ENCODE results near the gene OR1J2.
"Not testable (repeated sequence)": the region's sequence is repeated elsewhere in the genome, so short reads cannot be mapped to it uniquely, and the experiment has no call there.

OR1J2 gene, protein sequence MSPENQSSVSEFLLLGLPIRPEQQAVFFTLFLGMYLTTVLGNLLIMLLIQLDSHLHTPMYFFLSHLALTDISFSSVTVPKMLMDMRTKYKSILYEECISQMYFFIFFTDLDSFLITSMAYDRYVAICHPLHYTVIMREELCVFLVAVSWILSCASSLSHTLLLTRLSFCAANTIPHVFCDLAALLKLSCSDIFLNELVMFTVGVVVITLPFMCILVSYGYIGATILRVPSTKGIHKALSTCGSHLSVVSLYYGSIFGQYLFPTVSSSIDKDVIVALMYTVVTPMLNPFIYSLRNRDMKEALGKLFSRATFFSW

DNA sequence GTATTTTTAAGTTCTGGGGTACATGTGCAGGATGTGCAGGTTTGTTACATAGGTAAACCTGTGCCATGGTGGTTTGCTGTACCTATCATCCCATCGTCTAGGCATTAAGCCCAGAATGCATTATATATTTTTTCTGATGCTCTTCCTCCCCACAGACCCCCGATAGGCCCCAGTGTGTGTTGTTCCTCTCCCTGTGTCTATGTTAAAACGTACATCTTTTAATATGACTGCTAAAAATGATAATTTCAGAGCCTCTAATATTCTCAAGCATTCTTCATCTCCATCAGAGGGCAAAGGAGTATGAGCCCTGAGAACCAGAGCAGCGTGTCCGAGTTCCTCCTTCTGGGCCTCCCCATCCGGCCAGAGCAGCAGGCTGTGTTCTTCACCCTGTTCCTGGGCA is at the start of gene OR1J2:
Gene OR1J2, plus strand, starts transcription at position 301 of the 400 bp plus-strand sequence. Its CDS starts 0 bp downstream, at position 301.
- DNase-seq (ENCODE audit: extremely low spot score, insufficient read length, low read depth) (no peak), FAIRE-seq (no peak)

DNA sequence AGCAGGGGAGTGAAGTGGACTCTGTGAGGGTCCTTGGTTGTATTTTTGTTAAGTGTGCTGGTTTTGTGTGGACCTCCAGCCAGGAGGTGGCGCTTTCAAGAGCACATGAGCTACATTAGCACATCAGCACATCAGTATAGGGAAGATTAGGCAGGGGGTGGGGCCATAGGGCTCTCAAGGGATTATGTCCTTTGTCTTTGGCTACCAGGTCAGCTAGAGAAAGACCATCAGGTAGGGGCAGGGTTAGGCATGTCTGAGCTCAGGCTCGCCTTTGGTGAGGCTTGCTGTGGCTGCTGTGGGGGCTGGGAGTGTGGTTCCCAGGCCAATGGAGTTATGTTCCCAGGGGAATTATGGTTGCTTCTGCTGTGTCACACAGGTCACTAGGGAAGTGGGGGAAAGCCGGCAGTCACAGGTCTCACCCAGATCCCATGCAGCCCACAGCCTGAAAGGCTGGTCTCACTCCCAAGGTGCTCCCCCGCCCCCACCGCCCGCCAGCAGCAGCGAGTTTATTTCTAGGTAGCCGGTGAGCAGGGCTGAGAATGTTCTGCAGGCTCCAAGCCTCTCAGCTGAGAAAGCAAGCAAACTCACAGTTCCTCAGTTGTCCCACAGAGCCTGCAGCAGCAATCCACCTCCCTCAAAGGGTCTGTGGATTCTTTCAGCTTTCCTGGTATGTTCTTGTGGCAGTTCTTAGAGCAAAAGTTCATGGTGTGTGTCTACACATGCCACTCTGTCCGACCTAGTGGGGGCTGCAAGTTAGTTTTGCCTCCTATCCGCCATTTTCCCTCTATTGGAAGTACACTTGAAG is 46.6 kb upstream of the OR1J2 start:
- DNase-seq (ENCODE audit: extremely low spot score, insufficient read length, low read depth) (no peak), FAIRE-seq (no peak)

DNA sequence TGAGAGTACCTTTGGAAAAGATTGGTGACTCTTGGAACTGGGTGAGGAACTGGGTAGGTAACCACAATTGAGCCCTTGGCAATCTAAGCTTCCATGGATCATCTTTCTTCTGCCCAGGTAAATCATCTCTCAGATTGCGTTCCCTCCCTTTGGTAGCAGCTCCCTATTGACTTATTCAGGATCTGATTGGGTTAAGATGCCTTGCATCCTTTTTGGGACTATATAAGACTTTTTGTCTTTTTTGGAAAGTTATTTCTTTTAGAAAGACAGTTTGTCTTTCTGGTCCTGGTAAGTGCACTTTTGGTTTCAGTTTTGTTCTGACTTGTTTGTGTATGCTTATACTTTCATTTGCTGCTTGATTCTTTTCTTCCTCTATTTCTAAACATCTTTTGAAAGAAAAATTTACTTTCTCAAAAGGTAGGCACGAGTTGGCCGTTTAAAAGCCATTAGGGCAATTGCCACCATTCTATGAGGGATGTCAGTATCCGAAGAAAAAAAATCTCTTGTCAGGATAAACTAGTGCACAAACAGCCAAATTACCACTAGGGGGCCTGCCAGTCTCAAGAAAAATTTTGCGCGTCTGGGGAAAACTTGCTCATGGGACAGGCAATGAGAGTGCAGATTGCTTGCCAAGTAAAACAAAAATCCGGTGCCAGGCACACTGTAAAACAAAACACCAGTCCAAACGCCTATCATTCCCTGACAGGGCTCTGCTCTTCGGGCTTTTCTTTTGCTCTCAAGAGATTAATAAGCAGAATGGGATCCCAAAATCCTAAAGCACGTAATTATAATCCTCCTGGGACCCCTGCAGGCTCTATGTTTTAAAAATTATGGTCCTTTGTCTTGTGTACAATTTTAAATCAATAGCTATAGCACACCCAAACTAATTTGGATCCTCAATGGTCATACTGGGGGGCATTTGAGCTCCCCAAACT is 45.7 kb upstream of the OR1J2 start:
- no peak for DNase-seq (ENCODE audit: extremely low spot score, insufficient read length, low read depth)
- FAIRE-seq: peak; percentile 71

DNA sequence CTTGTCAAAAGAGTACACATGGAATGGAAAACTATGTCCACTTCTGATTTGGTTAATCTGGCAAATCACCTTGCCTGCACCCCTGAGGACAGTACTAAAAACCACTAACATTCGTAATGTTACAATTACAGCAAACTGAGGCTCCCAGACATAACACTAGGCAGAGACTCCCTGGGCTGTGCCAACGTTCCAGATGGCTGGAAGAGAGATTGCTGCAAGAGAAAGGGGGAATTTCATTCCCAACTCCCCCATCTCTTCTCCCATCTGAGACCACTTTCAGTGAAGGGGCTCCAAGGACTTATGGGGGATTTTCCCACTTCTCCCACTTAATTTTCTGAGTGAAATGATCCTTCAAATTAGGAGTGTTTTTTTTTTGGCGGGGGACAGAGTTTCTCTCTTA is 44.1 kb upstream of the OR1J2 start:
- FAIRE-seq: no peak

DNA sequence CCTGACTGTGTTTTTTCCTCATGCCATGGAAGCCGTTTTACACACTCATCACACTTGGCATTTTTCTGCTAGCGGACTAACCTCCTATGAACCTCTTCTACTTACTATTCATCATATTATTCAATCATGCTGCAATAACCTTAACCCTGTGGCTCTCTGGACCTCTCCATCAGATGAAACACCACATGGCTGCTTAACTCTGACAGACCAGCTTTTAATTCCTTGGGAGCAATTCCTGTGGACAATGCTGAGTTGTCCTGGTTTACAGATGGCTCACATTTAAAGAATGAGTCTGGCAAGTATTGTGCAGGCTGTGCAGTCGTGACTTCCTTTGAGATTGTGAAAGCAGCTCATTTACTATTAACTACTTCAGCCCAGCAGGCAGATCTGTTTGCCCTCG is 41.9 kb upstream of the OR1J2 start:
- DNase-seq (ENCODE audit: extremely low spot score, insufficient read length, low read depth): no peak
- FAIRE-seq: no peak

More for the DNA sequence above, 44.1 kb upstream of the OR1J2 start:
- no peak for DNase-seq (ENCODE audit: extremely low spot score, insufficient read length, low read depth)

DNA sequence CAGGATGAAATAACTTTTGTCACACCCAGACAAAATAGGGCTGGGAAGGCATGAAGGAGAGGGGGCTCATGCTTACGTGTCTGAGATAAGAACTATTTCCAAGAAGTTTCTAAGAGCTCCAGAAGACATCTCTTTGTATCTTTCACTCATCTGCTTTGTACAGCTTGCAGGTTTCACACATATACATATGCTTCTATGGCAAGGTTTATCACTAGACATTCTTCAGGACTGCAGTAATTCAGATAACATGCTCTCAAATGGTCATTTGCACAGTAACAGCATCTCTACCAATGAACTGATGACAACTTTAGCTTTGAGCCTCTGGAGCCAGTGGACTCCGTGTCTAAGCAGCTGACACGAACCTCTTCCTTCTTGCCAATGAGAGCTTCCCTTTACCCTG is 36.0 kb upstream of the OR1J2 start:
- FAIRE-seq: no peak

DNA sequence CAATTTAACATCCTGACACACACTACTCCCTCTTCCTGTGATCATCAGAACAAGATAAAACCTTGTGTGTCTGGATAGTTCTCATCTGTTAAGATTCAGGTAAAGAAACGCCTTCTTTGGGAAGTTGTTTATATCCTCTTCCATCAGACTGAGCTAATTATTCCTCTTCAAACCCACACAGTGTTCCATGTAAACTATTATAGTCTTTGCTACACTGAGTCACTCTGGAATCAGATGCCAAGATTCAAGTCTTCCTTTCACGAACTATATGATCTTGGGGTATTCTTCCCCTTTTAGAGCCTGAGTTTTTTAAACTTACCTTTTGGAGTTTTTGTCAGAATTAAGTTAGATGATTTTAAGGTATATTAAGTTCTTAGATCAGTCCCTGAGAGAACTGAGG is 34.9 kb upstream of the OR1J2 start:
- DNase-seq (ENCODE audit: extremely low spot score, insufficient read length, low read depth): no peak
- no peak for FAIRE-seq

More for the DNA sequence above, 36.0 kb upstream of the OR1J2 start:
- DNase-seq (ENCODE audit: extremely low spot score, insufficient read length, low read depth): no peak

DNA sequence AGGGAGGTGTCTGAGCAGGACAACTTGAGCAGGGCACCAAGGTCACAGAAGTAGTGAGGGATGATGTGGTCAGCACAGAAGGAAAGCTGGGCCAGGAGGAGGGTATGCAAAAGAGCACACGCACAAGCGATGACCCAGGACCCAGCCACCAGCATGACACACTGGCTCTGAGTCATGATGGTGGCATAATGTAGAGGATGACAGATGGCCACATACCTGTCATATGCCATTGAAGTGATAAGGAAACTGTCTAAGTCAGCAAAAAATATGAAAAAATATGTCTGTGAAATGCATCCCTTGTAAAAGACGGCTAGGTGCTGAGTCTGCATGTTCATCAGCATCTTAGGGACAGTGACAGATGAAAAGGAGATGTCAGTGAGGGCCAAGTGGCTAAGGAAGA is 33.3 kb upstream of the OR1J2 start:
- DNase-seq (ENCODE audit: extremely low spot score, insufficient read length, low read depth) (no peak), FAIRE-seq (no peak)

DNA sequence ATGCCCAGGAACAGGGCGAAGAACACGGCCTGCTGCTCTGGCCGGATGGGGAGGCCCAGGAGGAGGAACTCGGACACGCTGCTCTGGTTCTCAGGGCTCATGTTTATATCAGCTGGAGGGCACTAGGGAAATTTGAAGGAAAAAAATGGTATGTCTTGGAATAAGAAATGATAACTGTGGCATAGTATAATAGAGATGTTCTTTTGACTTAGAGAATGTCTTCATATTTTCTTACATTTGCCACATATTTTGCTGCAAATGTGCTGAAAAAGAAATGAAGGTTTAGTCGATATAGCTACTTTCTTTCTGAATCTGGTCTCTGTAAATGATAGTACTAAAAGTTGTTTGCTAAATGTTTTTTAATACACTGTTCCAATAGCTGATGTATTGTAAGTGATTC is 32.8 kb upstream of the OR1J2 start, which contains the start of gene OR1J1:
Gene OR1J1, minus strand, starts transcription at position 101 of the 400 bp plus-strand sequence. Its CDS starts 0 bp downstream, at position 101.
- no peak for FAIRE-seq
- no peak for DNase-seq (ENCODE audit: extremely low spot score, insufficient read length, low read depth)

DNA sequence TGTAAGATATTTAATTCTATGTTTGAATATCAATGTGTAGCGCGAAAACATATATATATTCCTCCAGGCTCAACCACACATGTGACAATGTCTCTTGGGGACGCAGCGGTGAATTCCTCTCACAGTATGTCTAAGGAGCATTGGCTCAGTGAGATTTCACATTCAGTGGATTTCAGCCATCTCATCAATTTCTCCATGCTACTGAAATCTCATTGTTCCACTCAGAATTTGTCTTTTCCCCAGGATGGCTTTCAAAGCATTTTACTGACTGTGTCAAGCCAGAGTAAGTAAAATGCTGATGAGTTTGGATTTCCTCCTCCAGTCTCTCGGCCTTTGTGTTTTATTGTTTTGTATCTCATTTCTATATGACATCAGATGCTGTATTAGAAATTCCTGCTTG is 31.5 kb upstream of the OR1J2 start:
- no peak for FAIRE-seq

DNA sequence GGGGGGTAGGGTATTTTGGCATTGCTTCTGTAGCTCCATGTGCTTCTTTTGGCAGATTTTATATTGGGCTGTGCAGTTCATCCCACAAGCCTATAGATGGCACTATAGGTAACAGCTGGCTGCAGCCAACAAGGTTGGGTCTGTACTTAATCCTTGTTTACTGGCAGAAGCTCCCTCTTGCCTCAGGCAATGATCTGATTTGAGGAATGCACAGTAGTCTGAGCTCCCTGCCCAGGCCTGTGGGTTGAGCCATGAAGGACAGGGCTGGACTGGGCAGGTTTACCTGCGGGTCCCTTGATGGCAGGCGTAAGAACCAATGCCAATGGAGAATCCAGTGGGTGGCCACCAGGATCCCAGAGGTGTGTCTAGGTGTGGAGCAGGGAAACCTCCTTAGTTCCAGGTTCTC is 11.7 kb upstream of the OR1J2 start:
- DNase-seq (ENCODE audit: extremely low spot score, insufficient read length, low read depth) (peak; percentile 3), FAIRE-seq (peak; percentile 60)

More for the DNA sequence above, 31.5 kb upstream of the OR1J2 start:
- DNase-seq (ENCODE audit: extremely low spot score, insufficient read length, low read depth): no peak

DNA sequence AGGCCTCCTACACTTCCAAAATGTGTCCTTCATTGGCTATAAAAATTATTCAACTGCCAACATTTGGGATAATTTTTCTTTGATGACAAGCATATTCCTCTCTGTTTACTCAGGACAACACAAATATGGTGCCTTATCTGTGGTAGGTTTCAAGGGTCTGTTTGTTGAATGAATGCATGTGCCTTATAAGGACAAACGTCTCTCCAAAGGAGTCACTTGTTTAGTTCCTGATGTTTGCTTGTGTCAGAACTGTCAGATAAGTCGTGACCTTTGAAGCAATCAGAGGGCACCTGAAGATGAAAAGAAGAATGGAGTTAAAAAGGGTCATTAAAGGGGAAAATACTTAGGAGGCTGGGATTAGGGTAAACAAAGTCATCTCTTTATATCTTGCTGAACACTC is 3.6 kb upstream of the OR1J2 start:
- no peak for FAIRE-seq

DNA sequence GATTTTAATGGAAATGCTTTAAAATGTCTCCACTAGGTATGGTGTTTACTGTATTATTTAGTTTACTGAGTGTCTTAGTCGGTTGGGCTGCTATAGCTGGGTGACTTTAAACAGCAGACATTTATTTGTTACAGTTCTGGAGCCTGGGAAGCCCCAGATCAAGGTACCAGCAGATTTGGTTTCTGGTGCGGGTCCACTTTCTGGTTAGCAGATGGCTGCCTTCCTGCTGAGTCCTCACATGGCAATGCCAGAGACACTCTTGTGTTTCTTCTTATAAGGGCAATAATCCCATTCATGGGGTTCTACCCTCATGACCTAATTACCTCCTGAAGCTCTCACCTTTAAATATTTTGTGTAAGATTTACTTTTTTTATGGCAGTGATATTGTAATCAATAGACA is 7.6 kb downstream of the OR1J2 start:
- no peak for DNase-seq (ENCODE audit: extremely low spot score, insufficient read length, low read depth)
- FAIRE-seq: no peak

More for the DNA sequence above, 3.6 kb upstream of the OR1J2 start:
- DNase-seq (ENCODE audit: extremely low spot score, insufficient read length, low read depth): no peak

DNA sequence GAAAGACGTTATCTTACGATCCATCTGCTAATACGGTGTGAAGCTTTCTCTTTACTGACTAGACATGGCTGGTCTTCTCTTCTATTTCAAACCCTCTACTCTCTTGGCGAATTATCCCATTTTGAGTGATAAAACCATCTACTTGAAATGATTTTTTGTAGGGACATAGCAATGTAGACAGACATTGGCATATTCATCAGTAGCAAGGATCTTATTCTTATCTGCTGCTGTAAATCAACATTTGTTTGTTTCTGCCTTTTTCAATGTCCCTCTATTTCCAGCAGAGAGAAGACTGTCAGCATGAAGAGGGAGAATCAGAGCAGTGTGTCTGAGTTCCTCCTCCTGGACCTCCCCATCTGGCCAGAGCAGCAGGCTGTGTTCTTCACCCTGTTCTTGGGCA is 8.2 kb downstream of the OR1J2 start, which contains the start of gene OR1J4:
Gene OR1J4, plus strand, starts transcription at position 301 of the 400 bp plus-strand sequence. Its CDS starts 0 bp downstream, at position 301.
- FAIRE-seq (no peak), DNase-seq (ENCODE audit: extremely low spot score, insufficient read length, low read depth) (no peak)

DNA sequence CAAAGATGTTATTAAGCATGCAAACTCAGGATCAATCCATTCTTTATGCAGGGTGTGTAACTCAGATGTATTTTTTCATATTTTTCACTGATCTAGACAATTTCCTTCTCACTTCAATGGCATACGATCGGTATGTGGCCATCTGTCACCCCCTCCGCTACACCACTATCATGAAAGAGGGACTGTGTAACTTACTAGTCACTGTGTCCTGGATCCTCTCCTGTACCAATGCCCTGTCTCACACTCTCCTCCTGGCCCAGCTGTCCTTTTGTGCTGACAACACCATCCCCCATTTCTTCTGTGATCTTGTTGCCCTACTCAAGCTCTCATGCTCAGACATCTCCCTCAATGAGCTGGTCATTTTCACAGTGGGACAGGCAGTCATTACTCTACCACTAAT is 8.8 kb downstream of the OR1J2 start:
- FAIRE-seq (no peak), DNase-seq (ENCODE audit: extremely low spot score, insufficient read length, low read depth) (no peak)

DNA sequence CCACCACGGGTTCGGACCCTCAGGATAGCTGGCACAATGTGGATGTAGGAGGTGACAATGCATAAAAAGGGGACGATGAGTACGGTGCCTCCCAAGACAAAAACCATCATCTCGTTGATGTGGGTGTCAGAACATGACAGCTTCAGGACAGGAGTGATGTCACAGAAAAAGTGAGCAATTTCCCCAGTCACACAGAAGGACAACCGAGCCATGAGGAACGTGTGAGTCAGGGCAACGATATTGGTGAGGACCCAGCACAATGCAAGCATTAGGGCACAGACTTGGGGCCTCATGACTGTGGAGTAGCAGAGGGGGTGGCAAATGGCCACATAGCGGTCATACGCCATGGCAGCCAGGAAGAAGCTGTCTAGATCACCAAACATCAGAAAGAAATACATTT is 16.0 kb downstream of the OR1J2 start:
- FAIRE-seq: no peak
- no peak for DNase-seq (ENCODE audit: extremely low spot score, insufficient read length, low read depth)

DNA sequence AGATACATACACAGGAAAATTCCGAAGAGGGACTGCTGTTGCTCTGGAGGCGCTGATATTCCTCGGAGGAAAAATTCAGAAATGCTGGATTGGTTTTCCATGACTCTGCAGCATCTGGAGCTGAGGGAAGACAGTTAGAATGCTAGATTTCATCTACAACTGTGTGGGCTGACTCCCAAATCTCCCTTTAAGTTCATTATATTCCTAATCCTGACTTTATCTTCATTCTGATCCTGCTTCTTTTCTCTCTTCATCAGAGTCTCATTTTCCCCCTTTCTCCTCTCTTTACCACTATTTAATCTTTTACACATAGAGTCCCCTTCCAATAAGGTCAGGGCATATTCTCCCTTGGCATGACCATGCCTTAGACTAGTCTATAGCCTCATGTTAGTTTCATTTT is 16.6 kb downstream of the OR1J2 start, which contains the start of gene OR1N1:
Gene OR1N1, minus strand, starts transcription at position 101 of the 400 bp plus-strand sequence. Its CDS starts 0 bp downstream, at position 101.
- no peak for FAIRE-seq
- DNase-seq (ENCODE audit: extremely low spot score, insufficient read length, low read depth): no peak

DNA sequence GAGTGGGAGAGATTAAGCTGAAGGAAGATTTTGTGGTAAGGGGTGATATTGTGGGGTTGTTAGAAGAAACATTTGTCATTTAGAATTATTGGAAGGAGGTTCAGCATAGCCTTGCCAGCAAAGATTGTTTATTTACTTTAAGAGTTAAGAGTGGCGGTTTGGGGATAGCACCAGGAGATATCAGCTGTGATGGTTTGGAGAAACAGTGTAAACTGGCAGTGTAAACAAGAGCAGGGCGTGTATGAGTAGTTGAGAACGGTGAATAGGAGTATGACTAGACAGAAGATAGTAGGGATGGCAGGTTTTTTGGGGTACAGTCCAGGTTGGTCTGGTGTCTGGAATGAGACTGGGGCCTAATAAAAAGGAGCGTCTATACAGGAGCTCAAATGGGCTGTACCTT is 20.6 kb downstream of the OR1J2 start:
- not testable (repeated sequence) for DNase-seq (ENCODE audit: extremely low spot score, insufficient read length, low read depth); FAIRE-seq

DNA sequence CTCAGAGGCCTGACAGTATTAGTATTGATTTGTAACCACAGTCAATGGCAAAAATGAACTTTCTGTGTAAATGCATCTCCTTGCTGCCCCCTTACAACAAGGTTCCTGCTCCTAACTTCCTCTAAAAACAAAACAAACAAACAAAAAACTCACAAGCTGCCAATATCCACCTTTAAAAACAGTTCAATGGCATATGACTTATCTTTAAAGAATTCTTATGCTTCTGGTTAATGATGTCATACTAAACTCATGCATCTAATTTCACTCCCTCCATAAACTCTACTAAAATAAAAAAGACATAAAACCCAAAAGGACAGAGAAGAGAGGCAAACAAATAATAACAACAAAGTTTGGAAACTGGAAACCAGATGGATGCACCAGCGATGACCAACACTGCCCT is 25.5 kb downstream of the OR1J2 start:
- FAIRE-seq (no peak), DNase-seq (ENCODE audit: extremely low spot score, insufficient read length, low read depth) (no peak)

DNA sequence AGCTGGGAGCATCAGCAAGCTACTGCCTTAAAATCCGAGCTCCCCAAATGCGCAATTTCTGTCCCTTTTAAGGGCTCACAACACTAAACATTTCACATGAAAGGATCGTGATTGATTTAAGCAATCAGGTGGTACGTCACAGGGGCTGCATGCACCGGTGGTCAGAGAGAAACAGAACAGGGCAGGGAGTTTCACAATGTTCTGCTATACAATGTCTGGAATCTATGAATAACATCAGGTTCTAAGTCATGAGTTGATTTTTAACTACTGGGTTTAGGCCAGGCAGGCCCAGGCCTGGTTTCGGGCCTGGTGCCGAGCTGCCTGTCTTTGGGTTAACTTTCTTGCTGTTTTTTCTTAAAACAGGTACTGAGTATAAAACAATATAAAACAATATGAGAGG is 26.5 kb downstream of the OR1J2 start:
- not testable (repeated sequence) for FAIRE-seq; DNase-seq (ENCODE audit: extremely low spot score, insufficient read length, low read depth)

Measured in GM18507 (cell line).